ENCODE data around the gene MAD1L1.

GRCh38 chr7:2048531-2048930 lies 184.2 kb downstream of the MAD1L1 start:
- TF ChIP-seq CTCF (conservative IDR thresholded peaks at IDR 0.05; ENCODE audit: low read depth, low read length): no peak
- TF ChIP-seq RAD21 (IDR thresholded peaks at IDR 0.05; ENCODE audit: low read length): no peak
- TF ChIP-seq CEBPB (IDR thresholded peaks at IDR 0.05; ENCODE audit: low read depth, low read length): no peak
- no peak for TF ChIP-seq POLR2A (IDR thresholded peaks at IDR 0.05; ENCODE audit: low read depth, low read length)
- TF ChIP-seq MAFK (IDR thresholded peaks at IDR 0.05; ENCODE audit: low read depth, low read length): no peak
- TF ChIP-seq USF2 (IDR thresholded peaks at IDR 0.05; ENCODE audit: low read depth, low read length): no peak
- no peak for TF ChIP-seq ELK1 (IDR thresholded peaks at IDR 0.05; ENCODE audit: borderline replicate concordance, low read depth, low read length)
- no peak for TF ChIP-seq FOS (IDR thresholded peaks at IDR 0.05; ENCODE audit: low read depth, low read length)
- TF ChIP-seq CHD1 (IDR thresholded peaks at IDR 0.05; ENCODE audit: low read depth, low read length): no peak
- TF ChIP-seq SMC3 (IDR thresholded peaks at IDR 0.05; ENCODE audit: low read depth, low read length): no peak
- no peak for TF ChIP-seq BHLHE40 (IDR thresholded peaks at IDR 0.05; ENCODE audit: low read depth, low read length)
- no peak for TF ChIP-seq MXI1 (IDR thresholded peaks at IDR 0.05; ENCODE audit: borderline replicate concordance, low read depth, low read length)
- no peak for TF ChIP-seq RFX5 (IDR thresholded peaks at IDR 0.05; ENCODE audit: low read depth, low read length)
- no peak for TF ChIP-seq RCOR1 (IDR thresholded peaks at IDR 0.05; ENCODE audit: insufficient replicate concordance, low read length)
